ACHN (cell line): ENCODE measurements around the gene SLC29A1.
A peak's percentile ranks its signal among the peaks of the same experiment; 100 is the strongest.
"Not testable (repeated sequence)": the region's sequence is repeated elsewhere in the genome, so short reads cannot be mapped to it uniquely, and the experiment has no call there.

ENCODE experiments used
- DNase-seq: peaks from one replicate; pipeline ENCODE4 v3.0.0-alpha.2; 2015
- in situ Hi-C: cut with HindIII; loops from 2 replicates; pipeline ENCODE4 v1.10.0; 2017; ENCODE audit warnings: low sequenced_read_pairs, low pct_ligation_motif_present, low pct_unique_long_range_greater_than_20kb

SLC29A1 gene

GRCh38 chr6:44192428-44193041, 30.9 kb upstream of the SLC29A1 start:
- in situ Hi-C loops = no loop called here
- no peak for DNase-seq

DNA sequence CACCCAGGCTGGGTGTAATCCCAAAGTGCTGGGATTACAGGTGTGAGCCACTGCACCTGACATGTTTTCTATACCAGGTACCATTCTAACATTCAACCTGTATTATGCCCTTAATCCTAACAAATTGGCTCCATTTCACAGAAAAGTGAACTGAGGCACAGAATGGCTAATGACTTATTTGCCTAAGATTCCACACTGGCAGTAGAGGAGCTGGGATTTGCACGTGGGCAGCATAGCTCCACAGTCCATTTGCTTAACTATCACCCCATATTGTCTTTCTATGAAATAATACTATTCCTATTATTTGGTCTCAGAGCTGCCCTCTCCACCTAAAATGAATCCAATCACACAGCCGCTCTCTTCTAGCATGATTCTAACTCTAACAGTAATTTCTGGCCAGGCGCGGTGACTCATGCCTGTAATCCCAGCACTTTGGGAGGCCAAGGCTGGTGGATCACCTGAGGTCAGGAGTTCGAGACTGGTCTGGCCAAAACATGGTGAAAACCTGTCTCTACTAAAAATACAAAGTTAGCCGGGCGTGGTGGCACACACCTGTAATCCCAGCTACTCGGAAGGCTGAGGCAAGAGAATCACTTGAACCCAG, 30.0 kb upstream of the SLC29A1 start:
- no peak for DNase-seq
- in situ Hi-C loops = no loop called here

GRCh38 chr6:44194326-44194725, 29.1 kb upstream of the SLC29A1 start:
- in situ Hi-C loops = no loop called here
- DNase-seq = no peak

DNA sequence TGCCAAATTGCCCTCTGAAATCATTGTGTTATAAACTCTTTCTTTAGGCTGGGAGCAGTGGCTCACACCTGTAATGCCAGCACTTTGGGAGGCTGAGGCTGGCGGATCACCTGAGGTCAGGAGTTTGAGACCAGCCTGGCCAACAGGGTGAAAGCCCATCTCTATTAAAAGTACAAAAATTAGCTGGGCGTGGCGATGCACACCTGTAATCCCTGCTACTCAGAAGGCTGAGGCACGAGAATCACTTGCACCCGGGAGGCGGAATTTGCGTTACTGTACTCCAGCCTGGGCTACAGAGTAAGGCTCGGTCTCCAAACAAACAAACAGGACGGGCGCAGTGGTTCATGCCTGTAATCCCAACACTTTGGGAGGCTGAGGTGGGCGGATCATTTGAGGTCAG, 27.0 kb upstream of the SLC29A1 start:
- in situ Hi-C loops, DNase-seq: not testable (repeated sequence)

DNA sequence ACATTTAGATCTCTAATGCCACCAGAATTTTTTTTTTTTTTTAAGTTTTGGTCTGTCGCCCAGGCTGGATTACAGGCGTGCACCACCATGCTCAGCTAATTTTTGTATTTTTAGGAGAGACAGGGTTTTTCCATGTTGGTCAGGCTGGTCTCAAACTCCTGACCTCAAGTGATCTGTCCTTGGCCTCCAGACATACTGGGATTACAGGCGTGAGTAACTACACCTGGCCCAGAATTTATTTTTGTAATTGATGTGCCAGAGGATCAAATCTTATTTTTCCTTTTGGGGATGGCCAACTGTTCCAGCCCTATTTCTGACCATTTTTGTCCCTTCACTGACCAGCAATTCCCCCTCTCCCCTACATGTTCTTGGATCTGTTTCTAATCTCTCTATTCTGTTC, 24.7 kb upstream of the SLC29A1 start:
- no peak for DNase-seq
- in situ Hi-C loops = no loop called here

- no peak for DNase-seq
- in situ Hi-C loops = no loop called here
These were observed 23.5 kb upstream of the SLC29A1 start for GRCh38 chr6:44199883-44200282.

DNA sequence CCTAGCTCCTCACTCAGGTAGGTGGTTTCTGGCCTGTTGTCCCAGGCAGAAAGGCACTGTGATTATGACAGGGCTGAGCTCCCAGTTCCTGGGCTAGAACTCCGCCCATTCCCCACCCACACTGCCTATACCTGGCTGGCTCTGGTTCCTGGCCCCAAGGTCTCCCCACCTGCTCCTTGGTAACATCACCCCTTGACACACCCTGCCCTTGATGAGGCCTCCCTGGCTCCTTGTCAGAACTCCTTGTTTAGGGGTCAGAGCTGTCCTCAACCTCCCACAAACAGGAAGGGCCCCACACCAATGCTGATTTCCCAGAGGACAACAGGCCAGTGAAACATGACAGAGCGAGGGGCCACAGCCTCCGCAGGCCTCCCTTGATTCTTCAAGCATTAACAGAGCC, 22.2 kb upstream of the SLC29A1 start:
- no peak for DNase-seq
- in situ Hi-C loops = no loop called here

DNA sequence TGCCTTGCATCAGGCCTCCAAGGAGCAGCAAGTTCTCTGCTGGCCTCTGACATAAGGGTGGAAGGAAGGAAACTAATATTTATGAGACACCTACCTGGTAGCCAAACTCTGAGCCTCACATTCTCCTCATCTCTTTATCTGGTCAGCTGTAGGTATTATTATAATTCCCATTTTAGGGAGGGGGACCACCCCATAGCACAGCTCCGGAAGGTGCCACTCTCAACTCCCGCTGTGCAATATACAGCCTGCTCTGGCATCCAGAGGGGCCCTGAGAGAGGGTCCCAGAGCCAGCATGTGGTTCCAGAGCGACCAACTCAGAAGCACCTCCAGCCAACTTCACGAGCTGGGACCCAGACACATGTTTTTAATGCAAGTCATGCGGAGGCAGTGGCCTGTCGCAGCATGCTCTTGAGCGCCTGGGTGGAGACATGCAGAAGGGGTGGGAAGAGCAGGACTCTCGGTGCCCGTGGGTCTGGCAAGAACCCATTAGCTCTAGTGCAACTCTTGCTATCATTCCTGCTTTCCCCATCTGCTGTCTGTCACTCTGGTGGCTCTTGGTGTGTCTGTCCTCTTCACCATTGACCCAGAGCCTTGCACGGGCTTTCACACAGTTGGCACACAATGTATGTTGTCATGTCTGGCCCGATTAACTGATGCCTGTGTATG, 21.6 kb upstream of the SLC29A1 start:
- in situ Hi-C loops = no loop called here
- DNase-seq = no peak

DNA sequence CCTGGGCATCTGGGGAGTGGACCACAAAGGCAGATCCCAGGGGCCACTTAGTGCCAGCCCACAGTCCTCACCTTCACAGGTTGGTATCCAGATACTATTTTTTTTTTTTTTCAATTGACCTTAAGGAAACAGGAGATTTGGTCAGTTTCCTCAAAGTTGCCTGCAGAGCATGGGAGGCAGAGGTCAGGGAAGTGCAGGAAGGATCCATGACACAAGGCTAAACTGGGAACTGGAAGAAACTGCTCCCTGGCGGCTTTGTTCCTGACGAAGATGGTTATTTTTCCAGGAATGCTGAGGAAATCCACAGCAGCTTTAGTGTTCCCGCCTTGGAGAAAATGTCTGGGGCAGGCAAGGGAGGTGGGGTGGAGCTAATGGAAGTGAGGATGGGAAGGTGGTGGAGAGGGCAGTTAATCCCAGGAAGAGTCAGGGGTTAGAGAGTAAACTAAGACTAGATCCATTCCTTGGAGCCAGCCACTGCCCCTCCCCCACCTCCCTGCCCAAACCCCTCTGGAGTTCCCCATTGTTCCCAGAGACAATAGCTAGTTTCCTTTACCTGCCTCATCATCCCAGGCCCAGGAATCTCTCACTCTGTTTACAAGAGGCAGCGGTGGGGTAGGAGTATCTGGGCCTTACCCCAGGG, 20.9 kb upstream of the SLC29A1 start:
- in situ Hi-C loops = no loop called here

GRCh38 chr6:44202972-44203750, 20.2 kb upstream of the SLC29A1 start:
- in situ Hi-C loops = no loop called here

More for the DNA sequence above, 20.9 kb upstream of the SLC29A1 start:
- DNase-seq = no peak

GRCh38 chr6:44203955-44204354, 19.4 kb upstream of the SLC29A1 start:
- DNase-seq = no peak
- in situ Hi-C loops = no loop called here

More at GRCh38 chr6:44202972-44203750, 20.2 kb upstream of the SLC29A1 start:
- no peak for DNase-seq

DNA sequence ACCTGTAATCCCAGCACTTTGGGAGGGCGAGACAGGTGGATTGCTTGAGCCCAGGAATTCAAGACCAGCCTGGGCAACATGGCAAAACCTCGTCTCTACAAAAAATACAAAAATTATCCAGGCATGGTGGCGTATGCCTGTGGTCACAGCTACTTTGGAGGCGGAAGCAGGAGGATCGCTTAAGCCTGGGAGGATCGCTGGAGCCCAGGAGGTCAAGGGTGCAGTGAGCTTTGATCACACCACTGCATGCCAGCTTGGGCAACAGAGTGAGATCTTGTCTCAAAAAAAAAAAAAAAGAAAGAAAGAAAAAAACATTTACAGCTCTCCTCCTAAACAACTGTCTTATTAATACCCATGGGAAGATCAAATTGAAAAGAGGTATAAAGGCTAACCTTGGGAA, 15.4 kb upstream of the SLC29A1 start:
- no peak for DNase-seq
- in situ Hi-C loops = no loop called here

- DNase-seq = no peak
- in situ Hi-C loops = no loop called here
These were observed 12.1 kb upstream of the SLC29A1 start for GRCh38 chr6:44211284-44211683.

DNA sequence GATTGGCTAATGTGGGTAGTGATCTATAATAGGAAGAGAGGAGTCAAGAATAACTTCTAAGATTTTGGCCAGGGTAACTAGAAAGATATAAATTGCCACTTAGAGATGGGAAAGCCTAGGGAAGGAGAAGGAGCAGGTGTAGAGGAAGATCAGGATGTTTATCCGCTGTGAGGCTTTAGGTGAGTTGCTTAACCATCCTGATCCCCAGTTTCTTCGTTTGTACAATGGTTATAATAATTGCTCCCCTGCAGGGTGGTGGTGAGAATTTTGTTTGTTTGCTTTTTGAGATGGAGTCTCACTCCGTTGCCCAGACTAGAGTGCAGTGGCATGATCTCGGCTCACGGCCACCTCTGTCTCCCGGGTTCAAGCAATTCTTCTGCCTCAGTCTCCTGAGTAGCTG, 9.1 kb upstream of the SLC29A1 start:
- in situ Hi-C loops = no loop called here
- no peak for DNase-seq

- DNase-seq = no peak
- in situ Hi-C loops = no loop called here
These were observed 6.6 kb upstream of the SLC29A1 start, which contains the start of gene MYMX for GRCh38 chr6:44216677-44217331. TSS of gene MYMX (plus strand) at chr6:44216926. CDS start at chr6:44217472, 546 bp downstream.

DNA sequence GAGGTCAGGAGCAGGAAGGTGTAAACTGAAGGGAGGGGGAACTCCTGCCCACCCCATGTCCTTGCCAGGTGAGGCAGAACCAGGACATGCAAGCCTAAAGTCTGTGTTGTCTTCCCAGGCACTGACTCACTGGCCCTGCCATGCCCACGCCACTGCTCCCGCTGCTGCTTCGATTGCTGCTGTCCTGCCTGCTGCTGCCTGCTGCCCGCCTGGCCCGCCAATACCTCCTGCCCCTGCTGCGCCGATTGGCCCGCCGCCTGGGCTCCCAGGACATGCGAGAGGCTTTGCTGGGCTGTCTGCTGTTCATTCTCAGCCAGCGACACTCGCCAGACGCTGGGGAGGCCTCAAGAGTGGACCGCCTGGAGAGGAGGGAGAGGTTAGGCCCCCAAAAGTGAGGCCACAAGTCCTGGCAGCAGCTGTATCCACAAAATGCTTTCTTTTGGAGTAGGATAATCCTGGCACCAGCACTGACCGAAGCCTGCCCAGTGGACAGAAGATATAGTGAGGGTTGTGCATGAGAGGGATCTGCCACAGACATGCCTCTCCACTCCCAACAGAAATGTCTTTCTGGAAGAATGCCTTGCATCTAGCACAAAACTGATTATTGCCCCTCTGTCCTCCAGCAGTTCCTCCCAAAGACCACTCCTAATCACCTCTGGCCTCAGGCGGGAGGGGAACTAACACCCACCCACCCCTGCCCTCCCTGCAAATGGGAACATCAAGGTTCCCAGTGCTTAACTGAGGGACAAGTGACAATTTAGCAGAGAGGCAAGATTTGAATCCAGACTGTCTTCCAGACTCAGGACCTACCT, 5.9 kb upstream of the SLC29A1 start:
- in situ Hi-C loops = no loop called here
- no peak for DNase-seq

- peak; percentile 81 for DNase-seq
- in situ Hi-C loops = no loop called here
These were observed 4.2 kb upstream of the SLC29A1 start for GRCh38 chr6:44219053-44219814.
